Pancreas (tissue), 10 donors: ENCODE results near the gene PRR14. TPM values are rescaled to one million over a fixed set of nuclear protein-coding genes. Genes with fewer than 3 reads are reported as not detected.

Source experiments
- ATAC-seq, 4 donors: fragments of 200-7000 bp; cut with Tn5 transposase; one replicate each; pipeline versions ENCODE4 v1.8.0 to v1.9.1; 2020; ENCODE audit warnings: mild to moderate bottlenecking in 4 of 4, moderate library complexity in 4 of 4
- DNase-seq, 6 donors: peaks; one replicate each; pipeline ENCODE4 v3.0.0-alpha.2; 2020
- FAIRE-seq: peaks from 2 replicates; lab custom pipeline; 2012; peaks lifted over from hg19 to GRCh38; lab: Jason Lieb, UNC
- H3K27ac ChIP-seq, 4 donors: fragments of 200-600 bp; sonication (generic); 1 replicate in 3 of 4; 2 replicates in 1 of 4; pipeline versions ENCODE4 v1.5.0 to v1.8.0; 2020
- H3K27me3 ChIP-seq, 4 donors: fragments of 200-600 bp; one replicate each; pipeline ENCODE4 v1.8.0; 2021
- H3K36me3 ChIP-seq, 3 donors: fragments of 200-600 bp; sonication (generic) in 1 of 3; one replicate each; pipeline versions ENCODE4 v1.5.0 to v1.8.0; 2020 to 2021
- H3K4me1 ChIP-seq, 3 donors: fragments of 200-600 bp; one replicate each; pipeline ENCODE4 v1.8.0; 2021
- H3K4me3 ChIP-seq, 4 donors: fragments of 200-600 bp; sonication (generic) in 2 of 4; one replicate each; pipeline versions ENCODE4 v1.5.0 to v1.8.0; 2020 to 2021
- H3K9me3 ChIP-seq, 4 donors: fragments of 200-600 bp; one replicate each; pipeline ENCODE4 v1.8.0; 2021
- WGBS, 2 donors: extraction: QIAGEN DNeasy Blood & Tissue Kit; methylation state at CpG; one replicate each; pipeline ENCODE4 v1.1.7; 2013; 5-methylcytosine and 5-hydroxymethylcytosine counted together
- intact Hi-C, 3 donors: fragments of 100-400 bp; cut with DNase I; formaldehyde crosslinking; loops; one replicate each; pipeline versions ENCODE4 v1.11.1 to v1.14.2; 2022
- polyA plus RNA-seq, 2 donors: library from polyadenylated mRNA; stranded (reverse); fragments of 200-250 nt; gene quantifications; one replicate each; pipeline ENCODE4 v1.2.3, GENCODE V29; 2013
- total RNA-seq, 6 donors: library from RNA; stranded (reverse); fragmentation: NEBNext Ultra II Directional in 4 of 6; extraction: Animal tissue kit (Norgen Biotek cat#: 25700) in 4 of 6; gene quantifications; one replicate each; pipeline versions ENCODE4 v1.2.1 to v1.2.4, GENCODE V29; 2021 to 2023
- TF ChIP-seq, protein P1 (sequence below), 4 donors: fragments of 200-600 bp; sonication (generic) in 3 of 4; IDR thresholded peaks; one replicate each; pipeline versions ENCODE4 v1.5.0 to v1.8.0; 2021; ENCODE audit warnings: antibody characterized with exemption in 4 of 4
- donor health status: healthy with polysubstance abuse.
- donor health status: DM: no; HTN: no; CAD: no; lungs with moderate emphysema.
- donor health status: DM: no; HTN: no; CAD: no.
- donor health status: control.
- donor health status: control.
- donor health status: Bipolar disorder and iron deficiency.
- donor health status: DM: yes; HTN: yes; CAD: no.
- donor health status: DM: no; HTN: no; CAD: no.
- donor health status: DM: no; HTN: no; CAD: no.
- donor health status: DM: yes; HTN: yes; CAD: no.

The PRR14 gene
- total and polyA plus RNA-seq, 8 donors, result 23.5 to 164 (median 29.7) TPM

DNA sequence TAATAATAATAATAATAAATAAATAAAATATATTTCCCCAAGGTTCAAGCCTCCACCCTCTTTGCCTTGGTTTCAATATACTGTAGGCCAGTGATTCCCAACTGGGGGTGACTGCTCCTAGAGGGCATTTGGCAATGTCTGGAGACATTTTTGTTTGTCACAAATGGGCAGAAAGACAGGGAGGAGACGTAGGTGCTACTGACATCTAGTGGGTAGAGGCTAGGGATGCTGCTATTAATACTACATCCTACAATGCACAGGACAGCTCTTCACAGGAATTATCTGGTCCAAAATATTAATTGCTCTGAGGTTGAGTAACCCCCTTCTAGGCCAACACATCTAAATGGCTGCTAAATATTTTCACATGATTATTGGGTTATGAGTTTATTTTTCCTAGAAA, 12.8 kb upstream of the PRR14 start:
- ATAC-seq (no peak), DNase-seq (no peak), FAIRE-seq (no peak)
- Histone ChIP-seq H3K4me3 (no peak overlapping the region), H3K36me3 (no peaks in the 10 kb centered on the region), H3K27ac (no peak overlapping the region), H3K4me1 (peaks cover 0 to 7% (median 4%) of the 10 kb centered on the region in 3 donors), H3K9me3 (no peaks in the 10 kb centered on the region), H3K27me3 (no peaks in the 10 kb centered on the region)
- TF ChIP-seq, protein P1, sequence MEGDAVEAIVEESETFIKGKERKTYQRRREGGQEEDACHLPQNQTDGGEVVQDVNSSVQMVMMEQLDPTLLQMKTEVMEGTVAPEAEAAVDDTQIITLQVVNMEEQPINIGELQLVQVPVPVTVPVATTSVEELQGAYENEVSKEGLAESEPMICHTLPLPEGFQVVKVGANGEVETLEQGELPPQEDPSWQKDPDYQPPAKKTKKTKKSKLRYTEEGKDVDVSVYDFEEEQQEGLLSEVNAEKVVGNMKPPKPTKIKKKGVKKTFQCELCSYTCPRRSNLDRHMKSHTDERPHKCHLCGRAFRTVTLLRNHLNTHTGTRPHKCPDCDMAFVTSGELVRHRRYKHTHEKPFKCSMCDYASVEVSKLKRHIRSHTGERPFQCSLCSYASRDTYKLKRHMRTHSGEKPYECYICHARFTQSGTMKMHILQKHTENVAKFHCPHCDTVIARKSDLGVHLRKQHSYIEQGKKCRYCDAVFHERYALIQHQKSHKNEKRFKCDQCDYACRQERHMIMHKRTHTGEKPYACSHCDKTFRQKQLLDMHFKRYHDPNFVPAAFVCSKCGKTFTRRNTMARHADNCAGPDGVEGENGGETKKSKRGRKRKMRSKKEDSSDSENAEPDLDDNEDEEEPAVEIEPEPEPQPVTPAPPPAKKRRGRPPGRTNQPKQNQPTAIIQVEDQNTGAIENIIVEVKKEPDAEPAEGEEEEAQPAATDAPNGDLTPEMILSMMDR (IDR thresholded peaks at IDR 0.05), result no peak
- intact Hi-C loops, result no loop called here
- 6 to 7% methylated on average over 1 of the region's 1 CpG for WGBS, 2 donors

DNA sequence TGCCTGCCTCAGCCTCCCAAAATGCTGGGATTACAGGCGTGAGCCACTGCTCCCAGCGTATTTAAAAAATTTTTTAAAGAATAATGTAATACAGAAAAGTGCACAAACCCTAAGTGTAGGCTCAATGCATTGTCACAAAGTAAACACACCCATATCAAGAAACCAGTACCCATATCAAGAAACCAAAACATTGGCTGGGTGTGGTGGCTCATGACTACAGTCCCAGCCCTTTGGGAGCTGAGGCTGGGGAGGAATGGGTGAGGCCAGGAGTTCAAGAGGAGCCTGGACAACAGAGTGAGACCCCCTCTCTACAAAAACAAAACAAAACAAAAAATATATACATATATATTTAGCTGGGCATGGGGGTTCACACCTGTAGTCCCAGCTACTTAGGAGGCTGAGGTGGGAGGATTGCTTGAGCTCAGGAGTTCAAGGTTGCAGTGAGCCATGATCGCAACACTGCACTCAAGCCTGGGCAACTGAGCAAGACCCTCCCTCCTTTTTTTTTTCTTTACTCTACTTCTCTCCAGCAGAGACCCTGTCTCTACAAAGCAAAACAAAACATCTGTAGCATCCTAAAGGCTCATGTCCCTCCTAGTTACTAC, 9.3 kb upstream of the PRR14 start:
- DNase-seq (no peak), FAIRE-seq (no peak), ATAC-seq (peak in 1 of 4 donors; percentile 55)
- Histone ChIP-seq H3K9me3 (no peaks in the 10 kb centered on the region), H3K27ac (no peak overlapping the region), H3K4me1 (no peaks in the 10 kb centered on the region), H3K36me3 (no peaks in the 10 kb centered on the region), H3K27me3 (no peaks in the 10 kb centered on the region), H3K4me3 (no peak overlapping the region)
- intact Hi-C loops, result no loop called here
- TF ChIP-seq, protein P1 (IDR thresholded peaks at IDR 0.05), result no peak
- 60 to 68% methylated on average over 3 of the region's 3 CpGs for WGBS, 2 donors

DNA sequence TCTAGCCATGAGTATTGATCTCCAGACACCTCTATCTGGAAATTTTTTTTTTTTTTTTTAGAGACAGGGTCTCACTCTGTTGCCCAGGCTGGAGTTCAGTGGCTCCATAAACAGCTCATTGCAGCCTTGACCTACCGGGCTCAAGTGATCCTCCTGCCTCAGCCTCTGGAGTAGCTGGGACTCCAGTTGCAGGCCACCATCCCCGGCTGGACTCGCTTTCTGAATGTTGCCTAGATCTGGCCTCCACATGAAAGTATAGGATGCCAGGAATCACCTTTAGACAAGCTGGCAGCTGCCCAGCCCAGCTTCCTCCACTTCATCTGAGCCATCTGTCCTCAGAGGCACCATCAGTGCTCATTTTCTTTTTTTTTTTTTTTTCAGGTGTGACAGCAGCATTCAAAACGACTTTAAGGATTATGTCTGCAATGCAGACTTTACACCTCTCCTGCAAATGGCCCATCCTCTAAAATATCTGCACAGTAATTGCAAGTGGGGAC, 6.4 kb upstream of the PRR14 start:
- 70 to 73% methylated on average over 4 of the region's 4 CpGs for WGBS, 2 donors
- Histone ChIP-seq H3K4me1 (no peaks in the 10 kb centered on the region), H3K4me3 (no peak overlapping the region), H3K27ac (no peak overlapping the region), H3K36me3 (no peaks in the 10 kb centered on the region), H3K9me3 (no peaks in the 10 kb centered on the region), H3K27me3 (no peaks in the 10 kb centered on the region)
- FAIRE-seq, result no peak
- no peak for ATAC-seq
- DNase-seq, result peak in 1 of 6 donors; percentile 19
- TF ChIP-seq, protein P1 (IDR thresholded peaks at IDR 0.05), result no peak
- intact Hi-C loops, result no loop called here

DNA sequence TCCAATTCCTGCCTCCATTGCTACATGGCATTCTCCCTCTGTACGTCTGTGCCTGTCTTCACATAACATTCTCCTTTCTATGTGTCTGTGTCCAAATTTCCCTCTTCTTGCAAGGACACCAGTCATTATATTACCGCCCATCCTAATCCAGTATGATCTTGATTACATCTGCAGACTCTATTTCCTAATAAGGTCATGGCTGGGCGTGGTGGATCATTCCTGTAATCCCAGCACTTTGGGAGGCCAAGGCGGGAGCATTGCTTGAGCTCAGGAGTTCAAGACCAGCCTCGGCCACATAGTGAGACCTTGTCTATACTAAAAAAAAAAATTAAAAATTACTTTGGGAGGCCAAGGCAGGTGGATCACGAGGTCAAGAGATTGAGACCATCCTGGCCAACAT, 5.0 kb upstream of the PRR14 start:
- no peak for FAIRE-seq
- no peak for ATAC-seq
- DNase-seq, result no peak
- 62 to 72% methylated on average over 6 of the region's 6 CpGs for WGBS, 2 donors
- Histone ChIP-seq H3K4me3 (no peak overlapping the region), H3K9me3 (no peaks in the 10 kb centered on the region), H3K27me3 (no peaks in the 10 kb centered on the region), H3K4me1 (no peaks in the 10 kb centered on the region), H3K27ac (no peak overlapping the region), H3K36me3 (no peaks in the 10 kb centered on the region)
- TF ChIP-seq, protein P1 (IDR thresholded peaks at IDR 0.05), result no peak
- intact Hi-C loops, result no loop called here

DNA sequence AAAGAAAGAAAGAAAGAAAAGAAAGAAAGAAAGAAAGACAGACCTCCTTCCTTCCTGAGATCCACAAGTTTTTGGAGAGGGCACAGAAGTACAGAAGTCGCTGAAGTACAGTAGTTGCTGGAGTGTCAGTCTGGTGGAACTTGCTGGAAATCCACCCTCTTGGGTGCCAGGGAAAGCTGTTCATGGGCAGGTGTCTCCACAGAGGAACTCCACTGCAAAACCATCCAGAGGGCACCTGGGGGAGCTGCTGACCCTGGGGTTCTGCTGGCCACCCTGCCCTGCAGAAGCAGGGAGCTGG, 3.5 kb upstream of the PRR14 start:
- no peak for DNase-seq
- H3K36me3 ChIP-seq, result no peaks in the 10 kb centered on the region
- H3K9me3 ChIP-seq, result no peaks in the 10 kb centered on the region
- peaks cover 3 to 6% (median 5%) of the 10 kb centered on the region in 3 donors for H3K4me1 ChIP-seq
- no peak overlapping the region for H3K4me3 ChIP-seq
- TF ChIP-seq, protein P1 (IDR thresholded peaks at IDR 0.05), result no peak
- ATAC-seq, result no peak
- WGBS, 2 donors, result 65 to 94% methylated on average over 1 of the region's 1 CpG
- intact Hi-C loops, result no loop called here
- FAIRE-seq, result no peak
- H3K27ac ChIP-seq, result no peak overlapping the region
- no peaks in the 10 kb centered on the region for H3K27me3 ChIP-seq
